GM19372 (cell line): ENCODE results near the gene NFS1.
"Not testable (repeated sequence)": the region's sequence is repeated elsewhere in the genome, so short reads cannot be mapped to it uniquely, and the experiment has no call there.

Experiments
- ATAC-seq: cut with Tn5 transposase; IDR thresholded peaks from one replicate; pipeline ENCODE4 v1.9.1; 2021; ENCODE audit warnings: mild to moderate bottlenecking, low read depth, moderate library complexity; ENCODE audit not compliant: unreplicated experiment

NFS1 gene

DNA sequence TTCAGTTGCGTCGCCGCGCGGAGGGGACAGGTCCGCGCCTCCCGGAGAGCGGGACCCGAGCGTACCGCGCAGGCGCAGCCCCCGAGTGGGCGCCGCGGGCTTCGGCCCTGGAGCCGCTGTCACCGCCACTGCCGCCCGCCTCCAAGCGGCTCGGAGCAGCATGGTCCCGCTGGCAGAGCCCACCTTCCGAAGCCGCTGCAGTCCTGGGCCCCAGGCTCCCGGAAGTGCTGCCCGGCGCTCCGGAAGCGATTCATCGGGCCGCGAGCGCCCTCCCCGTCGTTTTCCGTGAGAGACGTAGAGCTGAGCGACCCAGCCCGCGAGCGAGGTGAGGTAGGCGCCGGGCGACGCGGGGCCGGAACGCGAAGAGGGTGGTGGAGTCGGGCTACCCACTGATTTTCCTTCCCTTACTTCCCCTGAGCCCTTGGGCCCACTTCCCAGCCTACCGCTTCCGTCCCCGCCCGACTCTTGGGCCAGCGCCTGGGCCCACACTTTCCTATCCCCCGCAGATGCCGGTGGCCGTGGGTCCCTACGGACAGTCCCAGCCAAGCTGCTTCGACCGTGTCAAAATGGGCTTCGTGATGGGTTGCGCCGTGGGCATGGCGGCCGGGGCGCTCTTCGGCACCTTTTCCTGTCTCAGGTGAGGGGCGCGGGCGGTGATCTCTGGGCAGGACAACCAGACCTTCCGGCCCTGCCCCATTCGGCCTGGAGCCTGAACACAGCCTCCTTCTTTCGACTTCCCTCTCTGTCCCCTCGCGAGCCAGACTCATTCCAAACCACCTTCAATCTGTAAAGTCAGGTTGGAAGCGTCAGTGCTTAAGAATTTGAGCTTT is at the start of gene NFS1, which contains the start of gene ROMO1:
Gene NFS1 (minus strand): TSS at position 226 of the 830 bp plus-strand sequence. CDS start 64 bp downstream, at position 162.
Gene ROMO1 (plus strand): TSS at position 279 of the 830 bp plus-strand sequence. CDS start 228 bp downstream, at position 507.
- peak; percentile 80 for ATAC-seq

GRCh38 chr20:35744492-35744841 is 45.3 kb upstream of the NFS1 start:
- not testable (repeated sequence) for ATAC-seq

- no peak for ATAC-seq
These were observed 44.7 kb upstream of the NFS1 start for GRCh38 chr20:35743693-35744491.

DNA sequence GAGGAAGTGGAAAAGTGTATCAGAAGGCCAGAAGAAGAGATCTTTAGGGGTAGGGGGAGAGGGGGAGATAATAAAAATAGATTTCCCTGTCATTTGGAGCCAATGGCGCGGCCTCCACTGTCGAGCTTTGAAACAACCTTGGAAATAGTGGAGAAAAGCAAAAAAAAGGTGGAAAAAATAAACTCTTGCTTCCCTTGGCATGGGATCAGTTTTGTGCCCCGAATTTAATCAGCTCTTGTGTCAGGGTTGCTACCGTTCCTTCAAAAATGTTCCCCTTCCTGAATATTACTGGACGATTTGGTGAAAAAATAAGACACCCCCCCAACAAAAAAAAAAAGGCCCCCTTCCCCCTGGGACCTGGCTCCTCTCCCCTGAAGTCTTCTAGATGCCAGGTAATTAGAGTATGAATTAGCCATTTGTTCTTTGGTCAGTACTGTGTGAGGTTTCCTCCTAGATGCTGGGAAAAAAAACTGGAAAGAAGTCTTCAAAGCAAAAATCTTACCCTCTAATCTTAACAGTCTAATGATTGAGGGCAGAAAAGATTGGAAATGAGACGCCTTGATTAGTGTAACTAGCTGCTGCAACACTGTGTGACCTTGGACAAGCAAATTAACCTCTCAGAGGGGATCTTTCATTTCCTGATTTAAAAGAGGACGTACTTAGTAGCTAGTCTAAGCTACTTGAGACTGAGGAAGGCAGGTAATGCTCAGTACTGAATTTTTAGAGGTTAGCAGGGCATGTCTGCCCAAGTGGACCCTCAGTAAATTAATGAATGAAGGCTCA is 43.8 kb upstream of the NFS1 start:
- no peak for ATAC-seq

GRCh38 chr20:35741892-35742740 is 43.0 kb upstream of the NFS1 start, which contains the start of gene RBM39:
Gene RBM39 (minus strand): TSS chr20:35742260. CDS start chr20:35740874, 1,386 bp downstream.
- ATAC-seq: peak; percentile 87

DNA sequence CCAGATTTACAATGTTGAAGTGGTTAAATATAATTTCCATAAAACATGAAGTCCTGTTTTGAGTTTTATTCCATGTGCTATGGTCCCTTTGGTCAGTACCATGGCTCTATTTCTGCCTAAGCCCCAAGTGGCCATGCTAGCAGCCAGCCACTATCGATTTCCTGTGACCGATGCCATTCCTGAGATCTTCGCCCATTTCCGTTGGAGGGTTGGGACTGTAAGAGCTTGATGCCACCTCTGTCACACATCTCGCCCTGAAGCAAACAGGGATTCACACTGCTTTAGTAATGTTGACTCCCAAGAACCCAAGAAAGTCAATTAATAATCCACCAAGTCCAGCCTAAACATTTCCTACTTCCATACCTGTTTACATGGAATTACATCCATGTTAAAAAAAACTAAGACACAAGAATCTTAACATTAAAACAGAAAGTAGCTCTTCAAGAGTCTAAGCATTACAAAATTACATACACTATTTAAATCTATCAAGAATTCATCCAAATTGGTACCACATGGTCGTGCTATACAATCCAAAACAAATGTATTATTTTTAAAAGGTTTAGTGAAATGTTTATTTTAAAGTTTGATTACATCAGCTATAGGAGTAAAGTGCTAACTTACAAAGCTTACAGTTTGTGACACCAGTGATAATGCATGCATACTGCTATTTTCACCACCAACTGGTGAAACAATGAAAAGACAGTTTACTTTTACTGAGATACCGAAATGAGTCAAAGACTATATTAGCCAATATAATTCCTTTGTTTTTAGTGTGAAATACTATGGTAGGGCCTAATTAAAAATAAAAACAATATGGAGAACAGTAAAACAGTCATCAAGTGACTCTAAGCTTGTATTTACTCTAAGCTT is 40.4 kb upstream of the NFS1 start:
- ATAC-seq: no peak

DNA sequence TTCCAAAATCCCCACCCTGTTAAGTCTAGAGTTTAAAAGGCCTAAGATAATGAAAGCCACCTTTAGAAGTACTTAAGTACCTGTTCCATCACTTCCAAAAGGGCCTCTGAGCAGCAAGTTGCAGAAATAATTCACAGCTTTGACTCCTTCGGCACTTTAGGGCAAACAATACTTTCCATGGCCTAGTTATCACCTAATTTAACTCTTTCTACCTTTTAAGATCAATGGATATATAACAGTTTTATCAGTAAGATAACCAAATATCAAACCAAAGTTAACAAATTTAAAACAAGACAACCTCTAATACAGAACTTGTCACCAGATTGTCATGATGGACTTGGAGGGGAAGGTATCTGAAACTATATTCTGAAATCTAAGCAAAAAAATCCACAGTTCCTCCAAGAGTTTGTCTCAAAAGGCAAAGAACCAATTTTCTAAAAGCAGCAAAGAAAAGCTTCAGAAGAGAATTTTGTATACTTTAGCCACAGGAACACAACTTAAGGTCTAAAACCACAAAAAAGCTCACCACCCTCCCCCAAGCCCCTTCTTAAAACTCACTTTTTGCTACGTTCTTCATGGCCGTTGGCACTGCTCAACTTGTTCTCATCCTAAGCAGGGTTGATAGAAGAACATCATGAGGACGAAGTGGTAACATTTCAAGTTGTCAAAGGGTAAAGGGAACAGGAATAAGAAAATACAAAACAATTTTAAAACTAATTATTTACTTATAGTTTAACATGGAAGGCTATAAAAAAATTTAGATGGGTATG is 39.4 kb upstream of the NFS1 start:
- no peak for ATAC-seq

GRCh38 chr20:35737865-35738333 is 38.7 kb upstream of the NFS1 start:
- no peak for ATAC-seq

DNA sequence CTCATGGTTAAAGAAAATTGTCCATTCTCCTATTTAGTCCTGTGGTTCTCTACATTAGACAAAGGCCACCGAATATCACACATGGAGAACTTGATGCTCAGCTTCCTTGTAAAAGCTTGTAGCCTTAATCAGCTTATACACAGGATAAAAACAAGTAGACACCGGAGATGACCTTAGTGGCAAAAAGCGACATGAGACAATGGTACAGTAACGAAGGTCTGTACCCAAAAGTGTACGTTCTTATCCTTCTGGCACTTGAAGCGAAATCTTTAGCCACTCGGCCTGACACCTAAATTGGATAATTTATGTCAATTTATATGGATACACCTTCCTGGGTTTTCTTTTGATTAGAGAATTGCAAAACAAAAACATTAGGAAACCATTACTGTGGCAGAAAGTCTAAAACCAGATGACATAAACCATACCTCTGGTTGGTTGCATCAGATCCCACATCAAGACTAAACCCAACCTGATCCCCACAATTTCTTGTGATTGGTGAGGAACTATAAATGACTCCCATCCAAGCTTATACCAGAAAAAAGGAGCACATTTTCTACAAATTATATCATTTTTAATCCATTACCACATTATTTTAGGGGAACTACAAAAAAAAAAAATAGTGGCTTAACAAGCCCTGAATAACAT is 36.8 kb upstream of the NFS1 start:
- no peak for ATAC-seq

- no peak for ATAC-seq
These were observed 35.9 kb upstream of the NFS1 start for GRCh38 chr20:35734777-35735649.

GRCh38 chr20:35734374-35734773 is 35.2 kb upstream of the NFS1 start:
- ATAC-seq: no peak

DNA sequence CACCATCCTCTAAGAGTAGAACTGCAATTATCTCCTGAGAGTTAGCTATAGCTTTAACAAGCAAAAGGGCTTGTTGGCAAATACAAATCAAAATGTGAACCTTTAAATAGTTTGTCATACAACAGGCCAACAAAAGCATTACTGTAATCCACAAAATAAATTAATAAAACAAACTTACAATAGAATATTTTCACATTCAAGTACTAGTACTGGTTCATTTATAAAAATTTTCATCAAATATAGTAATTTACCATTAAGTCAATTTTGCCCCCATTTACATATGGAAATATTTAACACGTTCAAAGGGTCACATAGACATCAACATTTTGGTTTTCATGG is 33.5 kb upstream of the NFS1 start:
- ATAC-seq: no peak

GRCh38 chr20:35731862-35732643 is 32.9 kb upstream of the NFS1 start:
- ATAC-seq: no peak

- no peak for ATAC-seq
These were observed 32.3 kb upstream of the NFS1 start for GRCh38 chr20:35731469-35731788.

DNA sequence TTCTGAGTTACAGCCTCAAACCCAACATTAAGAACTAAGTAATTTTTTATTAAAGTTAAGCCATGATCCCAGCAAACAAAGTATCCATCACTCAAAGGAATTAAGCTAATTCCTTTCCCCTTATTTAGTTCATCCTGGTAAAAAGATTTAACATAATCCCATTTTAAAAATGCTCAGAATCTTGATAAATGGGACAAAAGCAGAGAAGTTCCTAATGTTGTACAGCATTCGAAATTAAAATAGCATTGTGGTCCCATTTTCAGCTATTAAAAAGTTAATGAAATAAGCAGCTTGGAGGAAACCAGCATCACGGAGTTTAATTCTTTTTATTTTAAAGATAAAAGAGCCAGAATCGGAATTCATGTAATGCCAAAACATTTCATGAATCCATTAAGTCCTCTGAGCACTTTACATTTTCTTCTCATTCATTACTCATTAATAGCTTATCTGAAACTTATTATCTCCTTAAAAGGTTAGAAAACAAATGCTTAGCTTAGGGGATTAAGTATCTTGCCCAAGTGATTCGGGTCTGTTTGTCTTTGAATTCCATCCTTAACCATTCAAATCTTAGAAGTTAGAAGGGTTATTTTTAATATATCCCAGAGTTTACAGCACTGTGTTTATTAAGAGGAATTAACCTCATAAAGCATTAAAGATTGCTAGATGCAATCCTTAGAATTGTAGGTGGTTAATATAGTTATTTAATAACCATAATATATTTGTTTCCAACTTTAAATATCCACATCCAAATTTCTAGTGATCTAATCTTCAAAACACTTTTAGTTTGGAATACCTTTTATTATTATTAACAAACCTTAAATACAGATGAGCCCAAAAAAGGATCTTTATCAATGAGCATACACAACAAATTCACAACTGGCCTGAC is 31.7 kb upstream of the NFS1 start:
- ATAC-seq: no peak
